RPMI8226 (cell line): Measurements from ENCODE around the gene PARS2.

Source experiments
- DNase-seq: peaks from one replicate; pipeline ENCODE4 v3.0.0-alpha.2; 2015

PARS2 gene

DNA sequence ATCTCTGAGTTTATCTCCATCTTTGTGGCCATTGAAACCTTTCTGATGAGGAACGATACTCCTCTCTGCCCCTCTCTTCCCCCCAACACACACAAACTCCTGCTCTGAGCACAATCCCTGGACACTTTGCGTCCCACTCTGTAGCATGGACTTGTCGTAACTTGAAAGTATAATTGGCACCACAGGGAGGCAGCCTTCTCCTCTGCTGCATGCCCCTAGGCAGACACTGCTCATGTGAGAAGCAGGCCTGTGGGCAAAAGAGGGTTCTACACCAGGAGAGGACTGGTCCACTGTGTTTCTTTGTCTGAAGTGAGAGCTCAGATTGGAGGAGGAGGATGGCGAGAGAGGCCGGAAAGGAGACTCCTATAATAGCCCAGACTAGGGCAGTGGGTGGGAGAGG is 3.8 kb upstream of the PARS2 start:
- peak; percentile 49 for DNase-seq

DNA sequence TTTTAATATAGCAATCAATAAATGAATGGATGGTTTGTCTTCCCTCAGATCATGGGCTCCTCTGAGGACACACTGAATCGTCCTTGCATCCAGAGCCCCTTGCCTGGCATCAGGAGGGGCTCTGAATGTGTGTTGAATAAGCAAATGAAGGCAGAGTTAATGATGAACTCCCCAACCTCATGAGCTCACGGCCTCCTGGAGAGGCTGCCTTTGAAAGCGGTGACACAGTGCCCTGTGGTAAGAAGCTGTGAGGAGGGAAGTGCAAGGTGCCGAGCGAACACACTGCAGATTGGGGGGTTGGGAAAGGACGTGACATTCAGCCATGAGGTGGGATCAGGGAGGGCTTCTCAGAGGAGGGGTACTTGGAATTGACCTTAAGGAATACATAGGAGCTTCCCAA is 3.2 kb upstream of the PARS2 start:
- no peak for DNase-seq

DNA sequence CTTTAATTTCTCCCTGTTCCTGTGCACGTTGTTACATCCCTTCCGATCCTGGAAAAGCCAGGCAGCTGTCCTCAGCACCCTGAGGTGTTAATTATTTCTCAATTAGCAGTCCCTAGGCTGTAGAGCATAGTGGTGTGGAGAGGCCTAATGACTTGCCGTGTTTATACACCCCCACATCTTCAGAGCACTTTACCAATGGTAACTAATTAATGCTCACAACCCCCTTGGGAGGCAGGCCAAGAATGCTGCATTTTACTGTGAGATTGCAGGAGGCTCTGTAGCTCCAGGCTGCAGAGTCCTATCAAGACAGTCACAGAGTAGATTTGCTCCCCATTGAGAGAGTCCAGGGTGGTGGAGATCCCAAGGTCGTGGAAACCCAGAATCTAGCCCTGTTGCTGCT is 2.4 kb upstream of the PARS2 start:
- no peak for DNase-seq

GRCh38 chr1:54764922-54765561 is 719 bp upstream of the PARS2 start:
- DNase-seq, result no peak

DNA sequence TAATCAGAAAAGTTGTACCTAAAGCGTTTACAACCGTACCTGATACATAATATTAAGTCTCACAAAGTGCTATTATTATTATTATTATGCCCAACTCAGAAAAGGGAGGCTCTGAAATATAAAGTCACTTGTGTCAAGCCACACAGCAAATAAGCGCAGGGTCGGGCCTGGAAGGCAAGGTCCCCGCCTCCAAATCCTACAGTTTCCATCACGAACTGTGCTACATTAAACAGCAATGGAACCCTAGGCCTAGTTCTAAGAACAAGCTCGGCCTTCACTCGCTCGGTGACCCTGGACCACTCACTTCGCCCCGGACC is 549 bp downstream of the PARS2 start:
- DNase-seq, result peak; percentile 34

DNA sequence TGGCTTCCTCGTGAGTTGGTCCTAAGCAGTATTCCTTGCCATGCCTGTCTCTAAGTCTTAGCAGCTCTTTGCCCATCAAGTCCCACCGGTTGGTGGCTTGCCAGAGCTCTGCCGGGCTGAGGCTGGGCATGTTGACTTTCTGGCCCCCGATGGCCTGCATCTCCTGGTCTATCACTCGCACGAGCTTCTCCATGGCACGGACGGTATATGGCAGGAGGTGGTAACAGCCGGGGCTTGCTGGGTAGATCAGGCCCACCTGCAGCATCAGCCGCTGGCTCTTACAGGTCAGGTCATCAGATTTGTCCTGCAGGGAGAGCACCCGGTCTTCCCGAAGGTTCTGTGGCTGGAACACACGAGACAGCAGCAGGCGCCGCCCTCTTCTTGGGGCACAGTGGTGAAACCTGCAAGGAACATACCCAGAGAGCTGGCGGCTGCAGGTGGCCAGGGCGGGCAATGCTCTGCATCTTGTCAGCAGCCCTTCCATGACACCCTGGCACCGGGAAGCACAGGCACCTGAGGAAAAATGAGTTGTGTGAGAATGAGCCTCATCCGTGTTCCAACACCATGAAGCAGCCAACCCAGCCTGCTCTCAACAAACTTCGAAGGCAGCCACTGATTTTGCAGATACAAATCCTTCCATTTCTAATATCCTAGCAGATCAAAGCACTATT is 5.5 kb downstream of the PARS2 start:
- DNase-seq, result no peak

GRCh38 chr1:54757833-54758232 is 6.5 kb downstream of the PARS2 start:
- DNase-seq, result no peak

- no peak for DNase-seq
These were observed 9.6 kb downstream of the PARS2 start for GRCh38 chr1:54754486-54755285.

DNA sequence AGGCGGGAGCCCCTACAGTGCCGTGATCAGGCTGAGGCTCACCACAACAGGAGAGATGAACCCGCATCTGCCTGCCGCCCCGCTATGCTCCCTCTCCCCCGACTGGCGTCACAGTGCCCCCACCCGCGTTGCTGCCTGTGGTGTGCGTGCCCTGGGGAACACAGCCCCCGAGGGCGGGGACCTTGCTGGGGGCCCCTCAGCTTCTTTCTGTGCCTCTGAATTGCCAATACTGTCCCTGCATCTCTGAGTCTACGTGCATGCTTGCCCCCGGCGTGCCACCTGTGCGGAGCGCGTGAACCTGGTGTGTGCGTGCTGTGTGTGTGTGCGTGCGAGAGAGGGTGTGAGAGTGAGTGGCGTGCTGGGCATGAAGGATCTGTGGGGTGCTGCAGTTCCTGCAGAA is 10.3 kb downstream of the PARS2 start:
- DNase-seq, result no peak

DNA sequence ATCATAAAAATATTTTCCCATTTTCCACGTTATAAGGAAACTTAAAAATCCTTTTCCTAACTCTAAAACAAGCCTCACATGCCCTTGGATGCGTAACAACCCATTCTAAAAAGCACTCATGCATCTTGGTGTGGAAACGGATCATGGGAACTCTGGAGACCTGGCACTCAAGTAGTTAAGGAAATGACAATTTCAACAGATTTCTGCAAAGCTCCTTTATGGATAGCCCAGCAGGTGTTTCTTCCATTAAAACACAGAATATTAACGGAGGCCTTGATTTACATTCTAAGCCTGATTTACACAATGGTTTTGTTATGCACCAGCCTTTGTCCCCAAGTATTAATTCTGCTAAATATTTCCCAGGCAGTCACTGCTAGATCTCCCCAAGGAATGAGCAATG is 12.9 kb downstream of the PARS2 start:
- no peak for DNase-seq

DNA sequence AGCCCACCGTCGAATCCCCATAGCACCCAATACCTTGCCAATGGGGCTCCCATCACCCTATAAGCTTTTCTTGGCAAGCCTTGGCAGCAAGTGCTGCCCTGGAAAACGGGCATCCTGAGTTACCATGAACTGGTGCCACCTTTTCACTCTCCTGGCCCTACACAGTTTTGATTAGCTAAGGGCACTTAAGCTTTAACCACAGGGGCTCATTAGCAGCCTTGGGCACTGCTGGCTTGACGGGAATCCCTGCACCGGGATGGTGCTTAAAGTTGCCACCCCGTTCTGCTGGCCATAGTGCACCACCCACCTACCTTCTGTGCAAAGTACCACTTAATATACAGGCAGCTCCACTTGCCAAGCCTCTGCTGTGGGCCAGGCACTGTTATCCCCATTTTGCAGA is 13.7 kb downstream of the PARS2 start:
- DNase-seq, result no peak

DNA sequence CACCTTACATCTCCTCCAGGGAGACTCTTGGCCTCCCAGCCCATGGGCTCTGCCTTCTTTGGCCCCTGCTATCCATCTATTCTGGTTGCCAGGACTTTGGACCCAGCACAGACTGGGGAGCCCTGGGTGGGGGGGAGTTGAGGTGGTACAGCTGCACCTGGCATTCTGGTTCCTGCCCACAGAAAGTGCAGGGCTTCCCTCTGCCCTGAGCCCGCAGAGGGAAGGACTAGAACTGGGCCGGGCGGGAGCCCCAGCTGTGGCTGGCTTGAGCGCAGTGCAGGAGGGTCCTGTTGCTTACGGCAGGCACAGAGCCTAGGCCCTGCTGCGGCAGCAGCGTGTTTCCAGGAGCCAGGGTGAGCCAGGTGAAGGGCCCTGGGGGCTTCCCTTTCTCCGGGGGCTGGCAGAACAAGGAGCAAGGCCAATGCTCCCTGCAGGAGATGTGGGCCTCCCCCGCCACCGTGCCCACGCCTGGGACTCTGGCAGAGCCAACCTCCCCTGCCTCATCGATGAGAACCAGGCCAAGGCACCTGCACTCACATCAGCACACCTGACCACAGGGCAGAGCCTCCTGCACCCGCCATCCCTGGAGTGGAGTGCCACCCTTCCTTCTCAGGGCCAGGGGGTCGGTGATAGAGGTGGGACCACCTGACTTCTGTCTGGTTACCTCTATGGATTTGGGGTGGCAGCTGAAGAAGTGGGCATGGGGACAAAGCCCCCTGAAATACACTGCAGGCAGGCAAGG is 16.1 kb downstream of the PARS2 start:
- no peak for DNase-seq

GRCh38 chr1:54745864-54746263 is 18.5 kb downstream of the PARS2 start:
- no peak for DNase-seq

- DNase-seq, result no peak
These were observed 19.0 kb downstream of the PARS2 start for GRCh38 chr1:54745274-54745673.

GRCh38 chr1:54744696-54745095 is 19.6 kb downstream of the PARS2 start:
- no peak for DNase-seq

DNA sequence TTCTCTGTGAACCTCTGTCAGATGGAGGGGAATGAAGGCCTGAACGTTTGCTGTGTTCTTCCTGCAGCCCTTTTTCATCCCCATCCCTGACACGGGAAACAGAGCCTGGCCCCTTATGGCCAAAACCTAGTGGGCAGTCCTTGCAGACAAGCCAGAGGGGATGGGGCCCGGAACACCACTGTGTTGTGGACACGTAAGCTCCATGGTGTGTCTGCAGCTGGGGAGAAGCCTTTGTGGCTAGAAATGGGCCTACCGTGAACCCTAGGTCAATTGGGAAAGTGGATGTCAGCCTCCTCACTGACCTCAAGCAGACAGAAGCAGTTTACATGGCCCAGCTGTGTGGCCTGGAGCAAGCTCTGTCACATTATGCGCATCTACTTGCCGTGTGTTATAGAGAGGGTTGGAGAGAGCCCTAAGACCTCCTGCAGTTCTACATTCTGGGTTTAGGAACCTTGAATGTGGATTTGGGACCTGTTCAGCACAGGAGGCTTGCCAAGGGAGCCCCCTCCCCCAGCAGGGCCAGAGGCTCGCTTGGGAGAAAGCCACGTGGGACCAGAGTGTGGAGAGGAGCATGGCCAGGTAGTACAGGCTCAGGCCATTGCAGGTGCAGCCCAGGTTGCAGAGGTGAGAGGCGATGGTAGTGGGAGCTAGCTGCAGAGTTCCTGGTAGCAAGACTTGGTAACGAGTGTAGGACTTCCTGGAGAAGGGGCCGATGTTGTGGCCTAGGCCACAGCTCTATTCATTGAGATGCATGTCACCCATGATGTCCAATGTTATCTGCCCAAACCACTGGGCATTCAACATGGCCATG is 20.7 kb downstream of the PARS2 start:
- DNase-seq, result no peak

GRCh38 chr1:54742282-54742681 is 22.0 kb downstream of the PARS2 start:
- no peak for DNase-seq

GRCh38 chr1:54741531-54741930 is 22.8 kb downstream of the PARS2 start:
- DNase-seq, result no peak

GRCh38 chr1:54738244-54738643 is 26.1 kb downstream of the PARS2 start:
- DNase-seq, result no peak

DNA sequence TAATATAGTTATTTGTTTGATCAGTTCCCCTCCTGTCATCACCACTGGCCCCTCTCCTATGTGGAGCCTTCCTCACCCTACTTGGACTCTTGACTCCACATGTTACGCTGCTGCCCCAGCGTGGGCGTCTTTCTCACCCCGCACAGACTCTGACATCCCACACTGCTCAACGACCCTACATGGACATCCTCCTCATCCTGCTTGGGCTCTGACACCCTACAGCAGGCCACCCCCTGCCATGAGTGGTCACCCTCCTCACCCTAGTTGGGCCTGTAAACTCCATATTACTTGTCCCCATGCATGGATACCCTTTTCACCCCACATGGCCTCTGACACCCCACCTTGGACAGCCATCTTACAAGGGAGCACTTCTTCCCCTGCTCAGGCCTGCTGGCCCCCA is 27.6 kb downstream of the PARS2 start:
- no peak for DNase-seq

- DNase-seq, result no peak
These were observed 36.3 kb downstream of the PARS2 start for GRCh38 chr1:54728027-54728426.

- no peak for DNase-seq
These were observed 39.6 kb downstream of the PARS2 start for GRCh38 chr1:54724771-54725170.

- no peak for DNase-seq
These were observed 40.3 kb downstream of the PARS2 start for GRCh38 chr1:54723985-54724384.
